ENCODE results near the gene CDC42BPB.

DNA sequence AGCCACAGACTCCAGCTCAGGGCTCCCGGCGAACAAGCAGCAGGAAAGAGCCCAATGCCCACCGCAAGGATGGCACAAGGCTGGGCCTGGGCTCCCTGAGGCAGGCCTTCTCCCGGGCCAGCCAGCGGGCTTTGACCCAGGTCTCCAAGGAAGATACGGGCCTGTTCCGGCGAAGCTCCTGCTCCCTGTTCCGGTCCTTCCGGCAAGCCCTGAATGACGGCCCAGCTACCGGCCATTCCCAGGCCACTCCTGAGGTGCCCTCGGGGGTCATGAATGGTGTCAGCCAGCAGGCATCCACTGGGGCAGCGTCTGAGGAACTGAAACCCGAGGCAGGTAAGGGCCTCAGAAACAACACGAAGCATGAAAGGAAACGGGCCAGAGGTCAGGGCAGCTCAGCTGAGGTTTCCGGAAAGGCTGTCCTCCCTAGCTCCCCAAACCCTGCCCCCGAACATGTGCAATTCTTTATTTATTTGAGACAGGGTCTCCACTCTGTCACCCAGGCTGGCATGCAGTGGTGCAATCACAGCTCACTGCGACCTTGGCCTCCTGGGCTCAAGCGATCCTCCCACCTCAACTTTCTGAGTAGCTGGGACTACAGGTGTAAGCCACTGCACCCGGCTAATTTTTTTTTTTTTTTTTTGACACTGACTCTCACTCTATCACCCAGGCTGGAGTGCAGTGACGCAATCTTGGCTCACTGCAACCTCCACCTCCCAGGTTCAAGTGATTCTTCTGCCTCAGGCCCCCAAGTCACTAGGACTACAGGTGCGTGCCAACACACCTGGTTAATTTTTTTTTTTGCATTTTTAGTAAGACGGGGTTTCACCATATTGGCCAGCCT lies 43.2 kb upstream of the CDC42BPB start:
- TF ChIP-seq POLR2A (IDR thresholded peaks at IDR 0.05; ENCODE audit: low read depth, low read length) (no peak), POLR2AphosphoS5 (IDR thresholded peaks at IDR 0.05; ENCODE audit: low read depth, low read length) (no peak), SPI1 (IDR thresholded peaks at IDR 0.05; ENCODE audit: low read depth, low read length) (peak; percentile 96), TAF1 (IDR thresholded peaks at IDR 0.05; ENCODE audit: low read depth, low read length) (no peak)
